Chondrocyte (in vitro differentiated cells): Measurements from ENCODE around the gene LARP1B. TPM values are rescaled to one million over a fixed set of nuclear protein-coding genes. Genes with fewer than 3 reads are reported as not detected.
A peak's percentile ranks its signal among the peaks of the same experiment; 100 is the strongest.
"Not testable (repeated sequence)": the region's sequence is repeated elsewhere in the genome, so short reads cannot be mapped to it uniquely, and the experiment has no call there.

Source experiments
- DNase-seq: peaks from one replicate; pipeline ENCODE4 v3.0.0; 2021; ENCODE audit warnings: mixed read lengths, low spot score
- H3K27ac Mint-ChIP-seq: one replicate; pipeline ENCODE4 v1.8.0; 2021; ENCODE audit warnings: mild to moderate bottlenecking, moderate library complexity, mixed read lengths; ENCODE audit not compliant: unreplicated experiment
- H3K27me3 Mint-ChIP-seq: 2 replicates; pipeline ENCODE4 v1.8.0; 2021; ENCODE audit warnings: low read depth, mixed read lengths
- H3K36me3 Mint-ChIP-seq: 2 replicates; pipeline ENCODE4 v1.8.0; 2021; ENCODE audit warnings: low read depth, mixed read lengths
- H3K4me1 Mint-ChIP-seq: 2 replicates; pipeline ENCODE4 v1.8.0; 2021; ENCODE audit warnings: low read depth, mild to moderate bottlenecking, mixed read lengths
- H3K4me3 Mint-ChIP-seq: one replicate; pipeline ENCODE4 v1.8.0; 2021; ENCODE audit warnings: mild to moderate bottlenecking, moderate library complexity, mixed read lengths; ENCODE audit not compliant: unreplicated experiment
- H3K9me3 Mint-ChIP-seq: 2 replicates; pipeline ENCODE4 v1.8.0; 2021; ENCODE audit warnings: low read depth, mixed read lengths
- total RNA-seq: library from RNA; stranded (reverse); gene quantifications from 3 replicates; pipeline ENCODE4 v1.2.1, GENCODE V29; 2021
- TF ChIP-seq, protein P1 (sequence below): fragments of 200-600 bp; sonication (generic); IDR thresholded peaks from 2 replicates; pipeline ENCODE4 v1.5.0; 2021; ENCODE audit warnings: antibody characterized with exemption, mild to moderate bottlenecking, moderate library complexity

The LARP1B gene
- total RNA-seq, 1 donor from 2014 or later: 21.9 TPM

GRCh38 chr4:128068918-128069317, 7.8 kb downstream of the LARP1B start:
- Mint-ChIP-seq H3K36me3 (no peaks in the 10 kb centered on the region), H3K27me3 (no peaks in the 10 kb centered on the region), H3K9me3 (no peaks in the 10 kb centered on the region), H3K4me3 (no peak overlapping the region), H3K27ac (no peak overlapping the region), H3K4me1 (peaks cover 9% of the 10 kb centered on the region)
- no peak for DNase-seq
- TF ChIP-seq, protein P1, sequence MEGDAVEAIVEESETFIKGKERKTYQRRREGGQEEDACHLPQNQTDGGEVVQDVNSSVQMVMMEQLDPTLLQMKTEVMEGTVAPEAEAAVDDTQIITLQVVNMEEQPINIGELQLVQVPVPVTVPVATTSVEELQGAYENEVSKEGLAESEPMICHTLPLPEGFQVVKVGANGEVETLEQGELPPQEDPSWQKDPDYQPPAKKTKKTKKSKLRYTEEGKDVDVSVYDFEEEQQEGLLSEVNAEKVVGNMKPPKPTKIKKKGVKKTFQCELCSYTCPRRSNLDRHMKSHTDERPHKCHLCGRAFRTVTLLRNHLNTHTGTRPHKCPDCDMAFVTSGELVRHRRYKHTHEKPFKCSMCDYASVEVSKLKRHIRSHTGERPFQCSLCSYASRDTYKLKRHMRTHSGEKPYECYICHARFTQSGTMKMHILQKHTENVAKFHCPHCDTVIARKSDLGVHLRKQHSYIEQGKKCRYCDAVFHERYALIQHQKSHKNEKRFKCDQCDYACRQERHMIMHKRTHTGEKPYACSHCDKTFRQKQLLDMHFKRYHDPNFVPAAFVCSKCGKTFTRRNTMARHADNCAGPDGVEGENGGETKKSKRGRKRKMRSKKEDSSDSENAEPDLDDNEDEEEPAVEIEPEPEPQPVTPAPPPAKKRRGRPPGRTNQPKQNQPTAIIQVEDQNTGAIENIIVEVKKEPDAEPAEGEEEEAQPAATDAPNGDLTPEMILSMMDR: peak; percentile 64

GRCh38 chr4:128076464-128076863, 15.4 kb downstream of the LARP1B start:
- H3K4me3 Mint-ChIP-seq: no peak overlapping the region
- H3K9me3 Mint-ChIP-seq: no peaks in the 10 kb centered on the region
- no peak overlapping the region for H3K27ac Mint-ChIP-seq
- H3K27me3 Mint-ChIP-seq: no peaks in the 10 kb centered on the region
- no peak for DNase-seq
- no peaks in the 10 kb centered on the region for H3K4me1 Mint-ChIP-seq
- H3K36me3 Mint-ChIP-seq: peaks cover 19% of the 10 kb centered on the region
- TF ChIP-seq, protein P1: no peak

GRCh38 chr4:128095293-128095692, 34.2 kb downstream of the LARP1B start:
- H3K36me3 Mint-ChIP-seq: peaks cover 26% of the 10 kb centered on the region

DNA sequence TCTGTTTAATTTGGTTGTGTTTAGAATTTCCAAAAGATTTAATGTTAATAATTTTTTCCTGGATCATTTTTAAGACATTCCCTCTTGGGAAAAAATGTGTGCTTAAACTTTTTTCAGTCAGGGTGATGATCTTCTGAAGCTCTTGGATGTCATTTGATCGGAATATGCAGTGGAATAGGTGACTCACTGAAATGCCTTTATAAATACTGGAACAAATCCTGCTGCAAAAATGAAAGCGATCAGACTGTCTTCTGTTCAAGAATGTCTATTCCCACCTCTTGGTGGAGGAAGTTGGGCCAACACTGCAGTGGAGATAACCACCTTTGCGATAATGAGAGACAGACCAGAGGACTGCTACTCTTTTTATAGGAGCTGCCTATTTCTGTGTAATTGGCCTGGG, 46.7 kb downstream of the LARP1B start:
- H3K36me3 Mint-ChIP-seq: peaks cover 14% of the 10 kb centered on the region
- H3K4me1 Mint-ChIP-seq: peaks cover 18% of the 10 kb centered on the region

More at GRCh38 chr4:128095293-128095692, 34.2 kb downstream of the LARP1B start:
- H3K27ac Mint-ChIP-seq, H3K4me3 Mint-ChIP-seq, H3K9me3 Mint-ChIP-seq, H3K4me1 Mint-ChIP-seq, H3K27me3 Mint-ChIP-seq, DNase-seq: not testable (repeated sequence)

DNA sequence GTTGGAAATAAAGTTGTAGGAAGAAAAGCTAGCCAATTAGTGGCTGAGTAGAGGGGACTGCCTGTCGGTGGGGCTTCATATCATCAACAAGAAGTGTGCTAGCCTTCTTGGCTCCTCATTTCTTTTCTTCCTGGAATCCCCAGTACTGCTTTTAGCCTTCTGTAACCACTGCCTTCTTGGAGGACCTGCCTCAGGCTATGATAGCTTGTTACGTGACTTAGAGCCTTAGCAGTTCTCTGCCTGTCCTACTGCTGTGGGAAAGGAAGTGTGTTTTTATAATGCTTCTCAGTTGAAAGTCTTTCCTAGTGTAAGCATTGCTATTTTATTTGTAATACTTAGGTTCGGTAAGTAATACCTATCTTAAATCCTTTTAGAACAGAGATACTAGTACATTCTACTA, 61.9 kb downstream of the LARP1B start:
- Mint-ChIP-seq H3K4me1 (peaks cover 17% of the 10 kb centered on the region), H3K4me3 (no peak overlapping the region), H3K27me3 (no peaks in the 10 kb centered on the region), H3K9me3 (no peaks in the 10 kb centered on the region), H3K27ac (peak overlapping the region; percentile 24), H3K36me3 (peaks cover 20% of the 10 kb centered on the region)
- no peak for DNase-seq
- TF ChIP-seq, protein P1: no peak

More for the DNA sequence above, 46.7 kb downstream of the LARP1B start:
- H3K27ac Mint-ChIP-seq: peak overlapping the region; percentile 81
- TF ChIP-seq, protein P1: no peak
- H3K27me3 Mint-ChIP-seq: no peaks in the 10 kb centered on the region
- H3K4me3 Mint-ChIP-seq: no peak overlapping the region
- H3K9me3 Mint-ChIP-seq: no peaks in the 10 kb centered on the region
- no peak for DNase-seq

DNA sequence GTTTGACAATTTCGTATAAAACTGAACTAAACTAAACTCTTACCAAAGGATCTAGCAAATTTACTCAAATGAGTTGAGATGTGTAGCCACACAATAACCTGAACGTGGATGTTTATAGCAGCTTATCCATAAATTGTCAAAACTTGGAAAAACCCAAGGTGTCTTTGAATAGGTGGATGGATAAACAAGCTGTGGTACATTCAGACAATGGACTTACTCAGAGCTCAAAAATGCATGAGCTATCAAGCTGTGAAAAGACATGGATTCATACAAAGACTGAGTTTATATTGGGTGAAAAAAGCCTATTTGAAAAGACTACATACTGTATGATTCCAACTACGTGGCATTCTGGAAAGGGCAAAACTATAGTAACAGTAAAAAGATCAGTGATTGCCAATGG, 69.5 kb downstream of the LARP1B start:
- TF ChIP-seq, protein P1: no peak
- no peaks in the 10 kb centered on the region for H3K4me1 Mint-ChIP-seq
- no peaks in the 10 kb centered on the region for H3K27me3 Mint-ChIP-seq
- peaks cover 5% of the 10 kb centered on the region for H3K9me3 Mint-ChIP-seq
- H3K36me3 Mint-ChIP-seq: peaks cover 18% of the 10 kb centered on the region
- H3K27ac Mint-ChIP-seq: no peak overlapping the region
- DNase-seq: no peak
- H3K4me3 Mint-ChIP-seq: no peak overlapping the region
